H1 (cell line): ENCODE measurements around the gene TTC22. TPM values are rescaled to one million over a fixed set of nuclear protein-coding genes. Genes with fewer than 3 reads are reported as not detected.

ENCODE experiments used
- BCL11A ChIP-seq, 2 experiments: IDR thresholded peaks; one replicate each; pipeline ENCODE4 v1.6.1; 2011; ENCODE audit warnings: low read depth in 2 of 2, low read length in 2 of 2, mild to moderate bottlenecking in 2 of 2
- CREB1 ChIP-seq: IDR thresholded peaks from 2 replicates; pipeline ENCODE4 v1.6.1; 2012; ENCODE audit warnings: inconsistent platforms
- FOSL1 ChIP-seq: IDR thresholded peaks from 2 replicates; pipeline ENCODE4 v1.6.1; 2011; ENCODE audit warnings: mild to moderate bottlenecking, low read depth, low read length, moderate library complexity; ENCODE audit not compliant: insufficient read depth
- JUND ChIP-seq: IDR thresholded peaks from 2 replicates; pipeline ENCODE4 v1.6.1; 2011; ENCODE audit warnings: mild to moderate bottlenecking, improper control_type of control experiment, low read length
- SP4 ChIP-seq: IDR thresholded peaks from 2 replicates; pipeline ENCODE4 v1.6.1; 2012; ENCODE audit warnings: low read length, inconsistent platforms
- YY1 ChIP-seq: IDR thresholded peaks from 2 replicates; pipeline ENCODE4 v1.6.1; 2011; ENCODE audit warnings: low read depth, mild to moderate bottlenecking, low read length
- polyA plus RNA-seq, 7 experiments: library from polyadenylated mRNA; depleted of rRNA in 3 of 7; stranded (reverse) in 5 of 7; unstranded in 2 of 7; fragments of >200 nt in 5 of 7; fragments of 200-250 nt in 2 of 7; gene quantifications; 1 replicate in 5 of 7; 2 replicates in 1 of 7; 4 replicates in 1 of 7; pipeline versions ENCODE4 v1.2.1 to v1.2.3, GENCODE V29; 2011 to 2013; ENCODE audit warnings: missing spikeins in 2 of 7, mixed read lengths in 2 of 7
- total RNA-seq: library from RNA; stranded (reverse); fragmentation: NEBNext Ultra II Directional; extraction: Animal tissue kit (Norgen Biotek cat#: 25700); gene quantifications from 2 replicates; pipeline ENCODE4 v1.2.1, GENCODE V29; 2021
- TF ChIP-seq, protein P1 (sequence below): fragments of 300-600 bp; sonication (generic); IDR thresholded peaks from 2 replicates; pipeline ENCODE4 v1.7.1; 2012; ENCODE audit warnings: low read length, moderate library complexity, mild to moderate bottlenecking, inconsistent platforms; ENCODE audit not compliant: insufficient replicate concordance

Gene TTC22
- total and polyA plus RNA-seq, 2 of the 8 experiments (the other 6 are each of a cell fraction or from before 2014, with no cell fraction given): 1.00 to 1.6 TPM

DNA sequence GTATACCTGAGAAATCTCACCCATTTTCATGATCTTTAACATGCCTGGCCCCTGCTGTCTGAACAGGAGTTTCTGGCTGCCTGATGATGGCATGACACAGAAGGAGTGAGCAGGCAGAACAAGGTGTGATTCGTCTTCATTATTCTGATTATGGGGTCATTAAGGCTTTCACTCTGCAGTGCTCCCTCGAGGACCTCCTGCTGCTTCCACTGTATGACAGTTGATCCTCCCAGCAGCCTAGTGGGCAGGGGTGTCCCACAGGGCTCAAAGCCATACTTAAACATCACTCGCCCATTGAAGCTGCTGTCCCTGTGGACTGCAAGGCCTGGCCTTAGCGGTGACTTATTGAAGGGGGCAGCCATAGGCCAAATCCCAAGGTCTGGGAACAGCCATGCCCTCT is 24.1 kb downstream of the TTC22 start (continued):
- TF ChIP-seq, protein P1, sequence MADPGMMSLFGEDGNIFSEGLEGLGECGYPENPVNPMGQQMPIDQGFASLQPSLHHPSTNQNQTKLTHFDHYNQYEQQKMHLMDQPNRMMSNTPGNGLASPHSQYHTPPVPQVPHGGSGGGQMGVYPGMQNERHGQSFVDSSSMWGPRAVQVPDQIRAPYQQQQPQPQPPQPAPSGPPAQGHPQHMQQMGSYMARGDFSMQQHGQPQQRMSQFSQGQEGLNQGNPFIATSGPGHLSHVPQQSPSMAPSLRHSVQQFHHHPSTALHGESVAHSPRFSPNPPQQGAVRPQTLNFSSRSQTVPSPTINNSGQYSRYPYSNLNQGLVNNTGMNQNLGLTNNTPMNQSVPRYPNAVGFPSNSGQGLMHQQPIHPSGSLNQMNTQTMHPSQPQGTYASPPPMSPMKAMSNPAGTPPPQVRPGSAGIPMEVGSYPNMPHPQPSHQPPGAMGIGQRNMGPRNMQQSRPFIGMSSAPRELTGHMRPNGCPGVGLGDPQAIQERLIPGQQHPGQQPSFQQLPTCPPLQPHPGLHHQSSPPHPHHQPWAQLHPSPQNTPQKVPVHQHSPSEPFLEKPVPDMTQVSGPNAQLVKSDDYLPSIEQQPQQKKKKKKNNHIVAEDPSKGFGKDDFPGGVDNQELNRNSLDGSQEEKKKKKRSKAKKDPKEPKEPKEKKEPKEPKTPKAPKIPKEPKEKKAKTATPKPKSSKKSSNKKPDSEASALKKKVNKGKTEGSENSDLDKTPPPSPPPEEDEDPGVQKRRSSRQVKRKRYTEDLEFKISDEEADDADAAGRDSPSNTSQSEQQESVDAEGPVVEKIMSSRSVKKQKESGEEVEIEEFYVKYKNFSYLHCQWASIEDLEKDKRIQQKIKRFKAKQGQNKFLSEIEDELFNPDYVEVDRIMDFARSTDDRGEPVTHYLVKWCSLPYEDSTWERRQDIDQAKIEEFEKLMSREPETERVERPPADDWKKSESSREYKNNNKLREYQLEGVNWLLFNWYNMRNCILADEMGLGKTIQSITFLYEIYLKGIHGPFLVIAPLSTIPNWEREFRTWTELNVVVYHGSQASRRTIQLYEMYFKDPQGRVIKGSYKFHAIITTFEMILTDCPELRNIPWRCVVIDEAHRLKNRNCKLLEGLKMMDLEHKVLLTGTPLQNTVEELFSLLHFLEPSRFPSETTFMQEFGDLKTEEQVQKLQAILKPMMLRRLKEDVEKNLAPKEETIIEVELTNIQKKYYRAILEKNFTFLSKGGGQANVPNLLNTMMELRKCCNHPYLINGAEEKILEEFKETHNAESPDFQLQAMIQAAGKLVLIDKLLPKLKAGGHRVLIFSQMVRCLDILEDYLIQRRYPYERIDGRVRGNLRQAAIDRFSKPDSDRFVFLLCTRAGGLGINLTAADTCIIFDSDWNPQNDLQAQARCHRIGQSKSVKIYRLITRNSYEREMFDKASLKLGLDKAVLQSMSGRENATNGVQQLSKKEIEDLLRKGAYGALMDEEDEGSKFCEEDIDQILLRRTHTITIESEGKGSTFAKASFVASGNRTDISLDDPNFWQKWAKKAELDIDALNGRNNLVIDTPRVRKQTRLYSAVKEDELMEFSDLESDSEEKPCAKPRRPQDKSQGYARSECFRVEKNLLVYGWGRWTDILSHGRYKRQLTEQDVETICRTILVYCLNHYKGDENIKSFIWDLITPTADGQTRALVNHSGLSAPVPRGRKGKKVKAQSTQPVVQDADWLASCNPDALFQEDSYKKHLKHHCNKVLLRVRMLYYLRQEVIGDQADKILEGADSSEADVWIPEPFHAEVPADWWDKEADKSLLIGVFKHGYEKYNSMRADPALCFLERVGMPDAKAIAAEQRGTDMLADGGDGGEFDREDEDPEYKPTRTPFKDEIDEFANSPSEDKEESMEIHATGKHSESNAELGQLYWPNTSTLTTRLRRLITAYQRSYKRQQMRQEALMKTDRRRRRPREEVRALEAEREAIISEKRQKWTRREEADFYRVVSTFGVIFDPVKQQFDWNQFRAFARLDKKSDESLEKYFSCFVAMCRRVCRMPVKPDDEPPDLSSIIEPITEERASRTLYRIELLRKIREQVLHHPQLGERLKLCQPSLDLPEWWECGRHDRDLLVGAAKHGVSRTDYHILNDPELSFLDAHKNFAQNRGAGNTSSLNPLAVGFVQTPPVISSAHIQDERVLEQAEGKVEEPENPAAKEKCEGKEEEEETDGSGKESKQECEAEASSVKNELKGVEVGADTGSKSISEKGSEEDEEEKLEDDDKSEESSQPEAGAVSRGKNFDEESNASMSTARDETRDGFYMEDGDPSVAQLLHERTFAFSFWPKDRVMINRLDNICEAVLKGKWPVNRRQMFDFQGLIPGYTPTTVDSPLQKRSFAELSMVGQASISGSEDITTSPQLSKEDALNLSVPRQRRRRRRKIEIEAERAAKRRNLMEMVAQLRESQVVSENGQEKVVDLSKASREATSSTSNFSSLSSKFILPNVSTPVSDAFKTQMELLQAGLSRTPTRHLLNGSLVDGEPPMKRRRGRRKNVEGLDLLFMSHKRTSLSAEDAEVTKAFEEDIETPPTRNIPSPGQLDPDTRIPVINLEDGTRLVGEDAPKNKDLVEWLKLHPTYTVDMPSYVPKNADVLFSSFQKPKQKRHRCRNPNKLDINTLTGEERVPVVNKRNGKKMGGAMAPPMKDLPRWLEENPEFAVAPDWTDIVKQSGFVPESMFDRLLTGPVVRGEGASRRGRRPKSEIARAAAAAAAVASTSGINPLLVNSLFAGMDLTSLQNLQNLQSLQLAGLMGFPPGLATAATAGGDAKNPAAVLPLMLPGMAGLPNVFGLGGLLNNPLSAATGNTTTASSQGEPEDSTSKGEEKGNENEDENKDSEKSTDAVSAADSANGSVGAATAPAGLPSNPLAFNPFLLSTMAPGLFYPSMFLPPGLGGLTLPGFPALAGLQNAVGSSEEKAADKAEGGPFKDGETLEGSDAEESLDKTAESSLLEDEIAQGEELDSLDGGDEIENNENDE: no peak
- no peak for TF ChIP-seq JUND
- no peak for TF ChIP-seq SP4
- no peak for TF ChIP-seq BCL11A (IDR thresholded peaks at IDR 0.05; ENCODE audit: low read depth in 2 of 2, low read length in 2 of 2)
- no peak for TF ChIP-seq FOSL1
- no peak for TF ChIP-seq CREB1
- TF ChIP-seq YY1: no peak
